ENCODE data around the gene PYROXD2. TPM values are rescaled to one million over a fixed set of nuclear protein-coding genes. Genes with fewer than 3 reads are reported as not detected.

PYROXD2 gene
- total and polyA plus RNA-seq, 2 of the 8 experiments (the other 6 are each of a cell fraction or from before 2014, with no cell fraction given) = 3.2 to 5.4 TPM

- Histone ChIP-seq H3K14ac (ENCODE audit: insufficient read length) (no peak overlapping the region), H3K79me1 (ENCODE audit: low read depth, low read length) (no peaks in the 10 kb centered on the region), H2BK120ac (replicated peaks; ENCODE audit: low read depth, low read length) (no peak overlapping the region), H4K91ac (replicated peaks; ENCODE audit: insufficient read length, low read length) (no peak overlapping the region), H3K9me3 (ENCODE audit: insufficient read depth in 2 of 2, low read depth in 1 of 2, low read length in 1 of 2) (no peaks in the 10 kb centered on the region), H2BK15ac (ENCODE audit: low read length) (no peak overlapping the region), H2AFZ (ENCODE audit: low read length) (no peak overlapping the region), H3K4me2 (ENCODE audit: insufficient read depth in 1 of 2, low read depth in 2 of 2, low read length in 2 of 2) (no peak overlapping the region), H3K4me1 (replicated peaks in 1 of 4; ENCODE audit: control insufficient read depth in 3 of 4, insufficient read depth in 4 of 4, low read length in 3 of 4) (no peaks in the 10 kb centered on the region), H4K8ac (ENCODE audit: extremely low read depth, insufficient read depth, low read length) (no peak overlapping the region), H3K79me2 (ENCODE audit: control insufficient read depth in 1 of 2, insufficient read depth in 2 of 2, low read length in 2 of 2) (no peaks in the 10 kb centered on the region), H3K27me3 (replicated peaks in 1 of 4; ENCODE audit: control insufficient read depth in 3 of 4, extremely low read depth in 1 of 4, insufficient read depth in 3 of 4, low read length in 3 of 4) (no peaks in the 10 kb centered on the region), H3K4ac (replicated peaks; ENCODE audit: insufficient read length, low read depth, low read length) (no peak overlapping the region), H2BK5ac (ENCODE audit: low read depth, low read length) (no peak overlapping the region), H3K36me3 (ENCODE audit: control insufficient read depth in 2 of 4, insufficient read depth in 4 of 4, low read length in 3 of 4) (no peaks in the 10 kb centered on the region), H4K20me1 (replicated peaks in 1 of 2; ENCODE audit: control insufficient read depth in 1 of 2, insufficient read depth in 2 of 2, low read length in 2 of 2) (no peaks in the 10 kb centered on the region), H3K56ac (replicated peaks; ENCODE audit: insufficient read length, low read depth, low read length) (no peak overlapping the region), H3K23me2 (ENCODE audit: low read depth, low read length) (no peaks in the 10 kb centered on the region), H2BK12ac (ENCODE audit: low read depth, low read length) (no peak overlapping the region), H2BK20ac (ENCODE audit: low read length) (no peak overlapping the region), H3K23ac (ENCODE audit: insufficient read length) (no peak overlapping the region), H4K5ac (ENCODE audit: insufficient read length, low read depth, low read length) (no peak overlapping the region), H3K9ac (replicated peaks in 1 of 4; ENCODE audit: extremely low read depth in 1 of 4, low read depth in 3 of 4, low read length in 3 of 4) (no peak overlapping the region), H2AK5ac (ENCODE audit: low read depth, low read length) (no peak overlapping the region), H3K18ac (ENCODE audit: extremely low read depth, low read length) (no peak overlapping the region), H3K4me3 (ENCODE audit: extremely low read depth in 1 of 4, insufficient read depth in 2 of 4, low read depth in 3 of 4, low read length in 4 of 4) (no peak overlapping the region), H3K27ac (ENCODE audit: low read depth, low read length) (no peak overlapping the region)
- 84% methylated on average over 5 of the region's 5 CpGs; no CpG with 5 or more reads in 1 of the 2 experiments for WGBS, 2 experiments (ENCODE audit: extremely low coverage in 1 of 2, insufficient coverage in 1 of 2, insufficient read length in 1 of 2, insufficient replicate concordance in 2 of 2, low coverage in 1 of 2, low lambda C conversion rate in 2 of 2, missing lambda C conversion rate in 1 of 2)
- CTCF ChIA-PET (ENCODE audit: partially characterized antibody) = interaction anchor here (0.6 to 2.0 kb wide), 5 partner anchors 15 to 393 kb away, joined by 3 to 7 read pairs (median 3); no protein-coding TSS in a partner anchor
- POLR2A ChIA-PET (ENCODE audit: partially characterized antibody) = no interaction called here
- DNase-seq (ENCODE audit: low read depth in 1 of 2, low spot score in 2 of 2) (no peak), FAIRE-seq (no peak)
- no peak for TF ChIP-seq SAP30 (IDR thresholded peaks at IDR 0.05; ENCODE audit: insufficient read depth, insufficient replicate concordance, low read length)
- TF ChIP-seq TAF7 (optimal IDR thresholded peaks at IDR 0.05; ENCODE audit: borderline replicate concordance, low read depth, low read length) = no peak
- TF ChIP-seq MAX (IDR thresholded peaks at IDR 0.05) = no peak
- no peak for TF ChIP-seq BCL11A (IDR thresholded peaks at IDR 0.05; ENCODE audit: low read depth in 2 of 2, low read length in 2 of 2)
- no peak for TF ChIP-seq TEAD4 (IDR thresholded peaks at IDR 0.05; ENCODE audit: low read depth, low read length)
- no peak for TF ChIP-seq POU5F1 (IDR thresholded peaks at IDR 0.05; ENCODE audit: low read depth, low read length)
- no peak for TF ChIP-seq SP4 (IDR thresholded peaks at IDR 0.05; ENCODE audit: low read length)
- no peak for TF ChIP-seq NRF1 (IDR thresholded peaks at IDR 0.05; ENCODE audit: low read depth, low read length)
- no peak for TF ChIP-seq JUN (IDR thresholded peaks at IDR 0.05; ENCODE audit: low read depth, low read length)
- TF ChIP-seq SUZ12 (IDR thresholded peaks at IDR 0.05; ENCODE audit: low read length) = no peak
- TF ChIP-seq CEBPB (IDR thresholded peaks at IDR 0.05; ENCODE audit: low read depth, low read length) = no peak
- TF ChIP-seq BACH1 (IDR thresholded peaks at IDR 0.05; ENCODE audit: low read length) = no peak
- TF ChIP-seq CTCF (IDR thresholded peaks at IDR 0.05; ENCODE audit: control extremely low read depth in 1 of 3, insufficient read depth in 1 of 3, low read depth in 1 of 3, low read length in 3 of 3) = no peak
Measured at GRCh38 chr10:98338896-98339295, 76.1 kb downstream of the PYROXD2 start.

All from H1 (cell line).